ENCODE data around the gene DCHS2. TPM values are rescaled to one million over a fixed set of nuclear protein-coding genes. Genes with fewer than 3 reads are reported as not detected.

DCHS2 gene
- total RNA-seq, 6 donors from 2014 or later, result 0.20 to 1.1 (median 0.80) TPM; not detected in 2

GRCh38 chr4:154211506-154211905, 280.1 kb downstream of the DCHS2 start:
- DNase-seq (no peak), ATAC-seq (ENCODE audit: low FRiP score in 2 of 2) (no peak)
- H3K27me3 ChIP-seq, result no peaks in the 10 kb centered on the region
- H3K4me1 ChIP-seq, result no peaks in the 10 kb centered on the region
- TF ChIP-seq EP300 (IDR thresholded peaks at IDR 0.05) (no peak), POLR2A (IDR thresholded peaks at IDR 0.05) (no peak), POLR2AphosphoS5 (IDR thresholded peaks at IDR 0.05) (no peak), CTCF (IDR thresholded peaks at IDR 0.05) (no peak)
- H3K9me3 ChIP-seq, result no peaks in the 10 kb centered on the region
- H3K27ac ChIP-seq, result no peak overlapping the region
- 78 to 80% methylated on average over 1 of the region's 1 CpG for WGBS, 2 donors
- no peaks in the 10 kb centered on the region for H3K36me3 ChIP-seq
- no peak overlapping the region for H3K4me3 ChIP-seq

GRCh38 chr4:154208424-154208823, 283.2 kb downstream of the DCHS2 start:
- peaks cover 0 to 6% (median 0%) of the 10 kb centered on the region in 4 donors for H3K4me1 ChIP-seq
- no peak for DNase-seq
- no peak overlapping the region for H3K4me3 ChIP-seq
- ATAC-seq (ENCODE audit: low FRiP score in 2 of 2), result peak in 1 of 2 donors; percentile 56
- no peaks in the 10 kb centered on the region for H3K27me3 ChIP-seq
- 63 to 84% methylated on average over 5 of the region's 5 CpGs for WGBS, 2 donors
- no peak overlapping the region for H3K27ac ChIP-seq
- no peak for TF ChIP-seq CTCF (IDR thresholded peaks at IDR 0.05)
- H3K9me3 ChIP-seq, result no peaks in the 10 kb centered on the region
- H3K36me3 ChIP-seq, result no peaks in the 10 kb centered on the region

GRCh38 chr4:154205471-154205870, 286.1 kb downstream of the DCHS2 start:
- 44 to 52% methylated on average over 3 of the region's 3 CpGs for WGBS, 2 donors
- Histone ChIP-seq H3K4me1 (peaks cover 0 to 6% (median 0%) of the 10 kb centered on the region in 4 donors), H3K9me3 (no peaks in the 10 kb centered on the region), H3K36me3 (no peaks in the 10 kb centered on the region), H3K27me3 (no peaks in the 10 kb centered on the region), H3K4me3 (no peak overlapping the region), H3K27ac (no peak overlapping the region)
- TF ChIP-seq POLR2AphosphoS5 (IDR thresholded peaks at IDR 0.05) (no peak), POLR2A (IDR thresholded peaks at IDR 0.05) (no peak), CTCF (IDR thresholded peaks at IDR 0.05) (no peak), EP300 (IDR thresholded peaks at IDR 0.05) (no peak)
- ATAC-seq (ENCODE audit: low FRiP score in 2 of 2), result no peak
- DNase-seq, result no peak

GRCh38 chr4:154194649-154195048, 296.9 kb downstream of the DCHS2 start:
- Histone ChIP-seq H3K9me3 (no peaks in the 10 kb centered on the region), H3K27me3 (no peaks in the 10 kb centered on the region), H3K27ac (no peak overlapping the region), H3K4me3 (no peak overlapping the region), H3K4me1 (no peaks in the 10 kb centered on the region), H3K36me3 (no peaks in the 10 kb centered on the region)
- ATAC-seq (ENCODE audit: low FRiP score in 2 of 2), result no peak
- TF ChIP-seq POLR2A (IDR thresholded peaks at IDR 0.05), result no peak
- no peak for TF ChIP-seq EP300 (IDR thresholded peaks at IDR 0.05)
- no peak for TF ChIP-seq CTCF (IDR thresholded peaks at IDR 0.05)
- no peak for TF ChIP-seq POLR2AphosphoS5 (IDR thresholded peaks at IDR 0.05)
- no peak for DNase-seq

GRCh38 chr4:154192585-154192984, 299.0 kb downstream of the DCHS2 start:
- H3K27me3 ChIP-seq, result no peaks in the 10 kb centered on the region

More at GRCh38 chr4:154192585-154192984, 299.0 kb downstream of the DCHS2 start:
- Histone ChIP-seq H3K4me3 (no peak overlapping the region), H3K9me3 (no peaks in the 10 kb centered on the region), H3K27ac (no peak overlapping the region), H3K4me1 (no peaks in the 10 kb centered on the region), H3K36me3 (no peaks in the 10 kb centered on the region)
- TF ChIP-seq CTCF (IDR thresholded peaks at IDR 0.05) (no peak), EP300 (IDR thresholded peaks at IDR 0.05) (no peak), POLR2A (IDR thresholded peaks at IDR 0.05) (no peak), POLR2AphosphoS5 (IDR thresholded peaks at IDR 0.05) (no peak)
- 90 to 91% methylated on average over 8 of the region's 8 CpGs for WGBS, 2 donors
- DNase-seq, result no peak
- no peak for ATAC-seq (ENCODE audit: low FRiP score in 2 of 2)
